Neutrophil (primary cell): ENCODE data around the gene TAF4B.
"Not testable (repeated sequence)": the region's sequence is repeated elsewhere in the genome, so short reads cannot be mapped to it uniquely, and the experiment has no call there.

Experiments used
- H3K27ac ChIP-seq: fragments of 200-600 bp; sonication (generic); 2 replicates; pipeline ENCODE4 v1.5.1; 2016; ENCODE audit warnings: mild to moderate bottlenecking, moderate library complexity
- H3K27me3 ChIP-seq: fragments of 200-600 bp; sonication (generic); 2 replicates; pipeline ENCODE4 v1.6.0; 2016; ENCODE audit warnings: mild to moderate bottlenecking
- H3K36me3 ChIP-seq: fragments of 200-600 bp; sonication (generic); 2 replicates; pipeline ENCODE4 v1.5.1; 2017
- H3K4me1 ChIP-seq, 2 experiments: fragments of 200-600 bp in 1 of 2; sonication (generic) in 1 of 2; 1 replicate in 1 of 2; 2 replicates in 1 of 2; pipeline versions ENCODE4 v1.5.1 to v1.6.1; 2013 to 2016; ENCODE audit warnings: low read depth in 1 of 2, low read length in 1 of 2, mild to moderate bottlenecking in 1 of 2, moderate library complexity in 1 of 2; ENCODE audit not compliant: control insufficient read depth in 1 of 2, insufficient read depth in 1 of 2
- H3K4me3 ChIP-seq, 2 experiments: fragments of 200-600 bp in 1 of 2; sonication (generic) in 1 of 2; 1 replicate in 1 of 2; 2 replicates in 1 of 2; pipeline ENCODE4 v1.5.1; 2013 to 2016; ENCODE audit warnings: low read depth in 1 of 2, low read length in 1 of 2, mild to moderate bottlenecking in 1 of 2, moderate library complexity in 1 of 2
- H3K9me3 ChIP-seq: fragments of 200-600 bp; sonication (generic); 2 replicates; pipeline ENCODE4 v1.5.1; 2016
- TF ChIP-seq, protein P1 (sequence below): fragments of 200-600 bp; sonication (generic); IDR thresholded peaks from 2 replicates; pipeline ENCODE4 v1.5.1; 2016; ENCODE audit warnings: antibody characterized with exemption

TAF4B gene

DNA sequence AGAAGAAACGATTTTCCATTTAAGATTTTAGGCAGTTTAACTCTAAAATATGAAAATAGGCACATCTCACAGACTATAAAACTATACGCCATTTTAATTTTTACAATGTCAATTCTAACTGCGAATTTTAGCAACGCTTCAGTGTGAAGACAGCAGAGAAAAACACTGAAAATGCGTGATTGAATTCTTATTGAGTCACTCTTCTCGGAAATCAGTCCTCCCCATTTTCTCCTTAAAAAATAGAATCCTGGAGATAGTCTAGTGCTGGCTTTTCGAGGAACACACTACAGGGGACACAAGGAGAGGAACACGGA is 373 bp upstream of the TAF4B start:
- no peak overlapping the region for H3K27ac ChIP-seq
- TF ChIP-seq, protein P1, sequence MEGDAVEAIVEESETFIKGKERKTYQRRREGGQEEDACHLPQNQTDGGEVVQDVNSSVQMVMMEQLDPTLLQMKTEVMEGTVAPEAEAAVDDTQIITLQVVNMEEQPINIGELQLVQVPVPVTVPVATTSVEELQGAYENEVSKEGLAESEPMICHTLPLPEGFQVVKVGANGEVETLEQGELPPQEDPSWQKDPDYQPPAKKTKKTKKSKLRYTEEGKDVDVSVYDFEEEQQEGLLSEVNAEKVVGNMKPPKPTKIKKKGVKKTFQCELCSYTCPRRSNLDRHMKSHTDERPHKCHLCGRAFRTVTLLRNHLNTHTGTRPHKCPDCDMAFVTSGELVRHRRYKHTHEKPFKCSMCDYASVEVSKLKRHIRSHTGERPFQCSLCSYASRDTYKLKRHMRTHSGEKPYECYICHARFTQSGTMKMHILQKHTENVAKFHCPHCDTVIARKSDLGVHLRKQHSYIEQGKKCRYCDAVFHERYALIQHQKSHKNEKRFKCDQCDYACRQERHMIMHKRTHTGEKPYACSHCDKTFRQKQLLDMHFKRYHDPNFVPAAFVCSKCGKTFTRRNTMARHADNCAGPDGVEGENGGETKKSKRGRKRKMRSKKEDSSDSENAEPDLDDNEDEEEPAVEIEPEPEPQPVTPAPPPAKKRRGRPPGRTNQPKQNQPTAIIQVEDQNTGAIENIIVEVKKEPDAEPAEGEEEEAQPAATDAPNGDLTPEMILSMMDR: no peak

GRCh38 chr18:26227051-26227670 is 916 bp downstream of the TAF4B start:
- Histone ChIP-seq H3K36me3 (no peaks in the 10 kb centered on the region), H3K27me3 (peaks cover 45% of the 10 kb centered on the region), H3K4me1 (peaks cover 15 to 17% of the 10 kb centered on the region in 2 experiments), H3K4me3 (peak overlapping the region; percentile 58 to 59), H3K27ac (no peak overlapping the region), H3K9me3 (no peaks in the 10 kb centered on the region)
- TF ChIP-seq, protein P1: no peak

More for the DNA sequence above, 373 bp upstream of the TAF4B start:
- Histone ChIP-seq H3K27me3 (peaks cover 45% of the 10 kb centered on the region), H3K36me3 (no peaks in the 10 kb centered on the region), H3K9me3 (no peaks in the 10 kb centered on the region), H3K4me1 (peaks cover 15 to 17% of the 10 kb centered on the region in 2 experiments), H3K4me3 (peak overlapping the region; percentile 58 to 59)

- Histone ChIP-seq H3K36me3 (no peaks in the 10 kb centered on the region), H3K27ac (no peak overlapping the region), H3K9me3 (no peaks in the 10 kb centered on the region), H3K4me3 (no peak overlapping the region), H3K27me3 (peaks cover 45% of the 10 kb centered on the region), H3K4me1 (peaks cover 15 to 17% of the 10 kb centered on the region in 2 experiments)
- TF ChIP-seq, protein P1: no peak
Measured at GRCh38 chr18:26228562-26229260, 2.5 kb downstream of the TAF4B start.

GRCh38 chr18:26230497-26230896 is 4.3 kb downstream of the TAF4B start:
- peaks cover 15 to 17% of the 10 kb centered on the region in 2 experiments for H3K4me1 ChIP-seq
- no peaks in the 10 kb centered on the region for H3K9me3 ChIP-seq
- no peaks in the 10 kb centered on the region for H3K36me3 ChIP-seq
- peaks cover 28% of the 10 kb centered on the region for H3K27me3 ChIP-seq
- no peak overlapping the region for H3K4me3 ChIP-seq
- TF ChIP-seq, protein P1: no peak
- no peak overlapping the region for H3K27ac ChIP-seq

DNA sequence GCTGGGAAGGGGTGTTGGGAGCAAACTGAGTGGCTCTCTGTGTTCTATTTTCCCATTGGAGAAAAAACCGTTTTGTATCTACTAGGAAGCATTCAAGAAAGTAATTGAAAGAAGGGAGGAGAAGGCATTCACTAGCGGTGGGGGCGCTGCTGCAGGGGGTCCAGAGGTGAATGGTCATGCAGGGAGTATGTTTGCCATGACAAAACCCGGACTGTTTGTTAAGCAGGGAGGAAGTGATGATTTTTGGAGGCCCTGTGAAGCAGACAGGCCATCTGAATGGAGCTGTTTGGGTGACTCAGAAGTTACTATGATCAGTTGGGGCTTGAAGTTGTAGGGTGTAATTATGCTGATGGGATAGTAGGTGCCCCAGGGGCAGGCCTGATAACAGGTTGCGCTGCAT is 7.0 kb downstream of the TAF4B start:
- Histone ChIP-seq H3K4me1 (no peaks in the 10 kb centered on the region), H3K36me3 (no peaks in the 10 kb centered on the region), H3K4me3 (no peak overlapping the region), H3K9me3 (no peaks in the 10 kb centered on the region), H3K27ac (no peak overlapping the region), H3K27me3 (peaks cover 1% of the 10 kb centered on the region)
- TF ChIP-seq, protein P1: no peak

DNA sequence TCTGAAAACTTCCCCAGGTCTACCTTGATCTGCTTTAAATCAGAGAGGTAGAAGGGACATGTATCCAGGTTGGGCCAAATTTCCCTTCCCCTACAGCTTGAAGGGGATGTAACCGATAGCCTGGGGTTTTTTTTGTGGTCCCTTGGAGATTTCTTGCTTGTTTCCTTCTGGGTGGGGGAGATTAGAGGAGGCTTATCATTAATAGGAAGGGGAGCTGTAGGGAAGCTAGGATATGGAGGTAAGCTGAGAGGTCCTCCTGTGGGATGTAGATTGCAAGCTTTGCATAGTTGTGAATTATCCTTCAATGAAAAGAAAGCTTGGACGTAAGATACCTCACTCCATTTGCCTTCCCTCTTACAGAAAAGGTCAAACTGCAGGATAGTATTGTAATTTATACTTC is 11.1 kb downstream of the TAF4B start:
- H3K27me3 ChIP-seq, H3K27ac ChIP-seq, H3K4me1 ChIP-seq, H3K36me3 ChIP-seq, H3K4me3 ChIP-seq, H3K9me3 ChIP-seq: not testable (repeated sequence)

DNA sequence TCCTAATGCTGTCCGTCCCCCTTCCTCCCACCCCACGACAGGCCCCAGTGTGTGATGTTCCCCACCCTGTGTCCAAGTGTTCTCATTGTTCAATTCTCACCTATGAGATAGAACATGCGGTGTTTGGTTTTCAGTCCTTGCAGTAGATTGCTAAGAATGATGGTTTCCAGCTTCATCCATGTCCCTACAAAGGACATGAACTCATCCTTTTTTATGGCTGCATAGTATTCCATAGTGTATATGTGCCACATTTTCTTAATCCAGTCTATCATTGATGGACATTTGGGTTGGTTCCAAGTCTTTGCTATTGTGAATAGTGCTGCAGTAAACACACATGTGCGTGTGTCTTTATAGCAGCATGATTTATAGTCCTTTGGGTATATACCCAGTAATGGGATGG is 12.5 kb downstream of the TAF4B start:
- not testable (repeated sequence) for H3K9me3 ChIP-seq, H3K27me3 ChIP-seq

DNA sequence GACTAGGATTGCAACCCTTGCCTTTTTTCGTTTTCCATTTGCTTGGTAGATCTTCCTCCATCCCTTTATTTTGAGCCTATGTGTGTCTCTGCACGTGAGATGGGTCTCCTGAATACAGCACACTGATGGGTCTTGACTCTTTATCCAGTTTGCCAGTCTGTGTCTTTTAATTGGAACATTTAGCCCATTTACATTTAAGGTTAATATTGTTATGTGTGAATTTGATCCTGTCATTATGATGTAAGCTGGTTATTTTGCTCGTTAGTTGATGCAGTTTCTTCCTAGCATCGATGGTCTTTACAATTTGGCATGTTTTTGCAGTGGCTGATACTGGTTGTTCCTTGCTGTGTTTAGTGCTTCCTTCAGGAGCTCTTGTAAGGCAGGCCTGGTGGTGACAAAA is 16.1 kb downstream of the TAF4B start:
- H3K4me3 ChIP-seq, H3K27ac ChIP-seq, H3K9me3 ChIP-seq, H3K36me3 ChIP-seq, H3K27me3 ChIP-seq, H3K4me1 ChIP-seq: not testable (repeated sequence)

More for the DNA sequence above, 12.5 kb downstream of the TAF4B start:
- H3K4me1 ChIP-seq, H3K4me3 ChIP-seq, H3K36me3 ChIP-seq, H3K27ac ChIP-seq: not testable (repeated sequence)

DNA sequence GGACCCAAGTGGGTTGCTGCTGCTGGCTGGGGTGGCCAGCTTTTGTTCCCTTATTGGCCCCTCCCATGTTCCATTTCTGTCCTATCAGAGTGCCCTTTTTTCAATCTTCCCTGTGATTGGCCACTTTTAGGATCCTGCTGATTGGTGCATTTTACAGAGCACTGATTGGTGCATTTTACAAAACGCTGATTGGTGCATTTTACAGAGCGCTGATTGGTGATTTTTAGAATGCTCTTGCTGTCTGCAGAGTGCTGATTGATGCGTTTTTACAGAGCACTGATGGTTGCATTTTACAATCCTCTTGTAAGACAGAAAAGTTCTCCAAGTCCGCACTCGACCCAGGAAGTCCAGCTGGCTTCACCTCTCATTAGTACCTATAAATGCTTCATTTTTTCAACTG is 19.2 kb downstream of the TAF4B start:
- H3K27ac ChIP-seq, H3K4me3 ChIP-seq, H3K36me3 ChIP-seq, H3K27me3 ChIP-seq, H3K4me1 ChIP-seq, H3K9me3 ChIP-seq: not testable (repeated sequence)
